Kidney capillary endothelial cell (primary cell): Measurements from ENCODE around the gene PTOV1.

Source experiments
- DNase-seq: peaks from one replicate; pipeline ENCODE4 v3.0.0-alpha.2; 2018; ENCODE audit warnings: low spot score

PTOV1 gene

GRCh38 chr19:49875177-49875576 lies 24.2 kb downstream of the PTOV1 start:
- no peak for DNase-seq

- DNase-seq: no peak
Measured at GRCh38 chr19:49875857-49876421, 25.0 kb downstream of the PTOV1 start.

- DNase-seq: peak; percentile 99
Measured at GRCh38 chr19:49876422-49877019, 25.6 kb downstream of the PTOV1 start.

GRCh38 chr19:49877020-49877878 lies 26.3 kb downstream of the PTOV1 start, which contains the start of the genes AKT1S1 and TBC1D17:
AKT1S1 (minus strand) TSS chr19:49877355; CDS start chr19:49873295, 4,060 bp downstream.
TBC1D17 (plus strand) TSS chr19:49877702; CDS start chr19:49877724, 22 bp downstream.
- DNase-seq: peak; percentile 99

- DNase-seq: peak; percentile 93
Measured at GRCh38 chr19:49877879-49878743, 27.2 kb downstream of the PTOV1 start.

- DNase-seq: no peak
Measured at GRCh38 chr19:49878744-49879070, 27.7 kb downstream of the PTOV1 start.

GRCh38 chr19:49879243-49879963 lies 28.4 kb downstream of the PTOV1 start:
- no peak for DNase-seq

GRCh38 chr19:49880162-49880869 lies 29.4 kb downstream of the PTOV1 start:
- no peak for DNase-seq

- DNase-seq: no peak
Measured at GRCh38 chr19:49881186-49881585, 30.2 kb downstream of the PTOV1 start.

- no peak for DNase-seq
Measured at GRCh38 chr19:49881672-49882394, 30.9 kb downstream of the PTOV1 start.

GRCh38 chr19:49882643-49883042 lies 31.7 kb downstream of the PTOV1 start:
- DNase-seq: no peak

- DNase-seq: no peak
Measured at GRCh38 chr19:49883094-49883493, 32.1 kb downstream of the PTOV1 start.

GRCh38 chr19:49884109-49884508 lies 33.1 kb downstream of the PTOV1 start:
- no peak for DNase-seq

- no peak for DNase-seq
Measured at GRCh38 chr19:49884760-49885159, 33.8 kb downstream of the PTOV1 start.

GRCh38 chr19:49887037-49887664 lies 36.2 kb downstream of the PTOV1 start:
- DNase-seq: no peak

GRCh38 chr19:49887665-49888509 lies 36.9 kb downstream of the PTOV1 start:
- DNase-seq: no peak

- DNase-seq: no peak
Measured at GRCh38 chr19:49888510-49888824, 37.5 kb downstream of the PTOV1 start.

- no peak for DNase-seq
Measured at GRCh38 chr19:49889038-49889686, 38.2 kb downstream of the PTOV1 start.
